GM23248 (cell line): ENCODE measurements around the gene AMPH.

ENCODE experiments used
- EZH2 ChIP-seq: fragments of 200-600 bp; sonication (generic); IDR thresholded peaks from 2 replicates; pipeline ENCODE4 v1.6.1; 2018; ENCODE audit warnings: antibody characterized with exemption, mild to moderate bottlenecking; ENCODE audit not compliant: insufficient read depth, poor library complexity, severe bottlenecking
- EZH2phosphoT487 ChIP-seq: fragments of 200-600 bp; sonication (generic); IDR thresholded peaks from 2 replicates; pipeline ENCODE4 v1.6.1; 2018; ENCODE audit warnings: antibody characterized with exemption, moderate library complexity, mild to moderate bottlenecking, low read depth; ENCODE audit not compliant: insufficient read depth

- no peak for TF ChIP-seq EZH2phosphoT487
- no peak for TF ChIP-seq EZH2
Measured at GRCh38 chr7:38477333-38477732, 153.8 kb downstream of the AMPH start.
